ENCODE data around the gene ACKR4. TPM values are rescaled to one million over a fixed set of nuclear protein-coding genes. Genes with fewer than 3 reads are reported as not detected.

Gene ACKR4
- total and polyA plus RNA-seq, 2 of the 8 experiments (the other 6 are each of a cell fraction or from before 2014, with no cell fraction given): not detected

DNA sequence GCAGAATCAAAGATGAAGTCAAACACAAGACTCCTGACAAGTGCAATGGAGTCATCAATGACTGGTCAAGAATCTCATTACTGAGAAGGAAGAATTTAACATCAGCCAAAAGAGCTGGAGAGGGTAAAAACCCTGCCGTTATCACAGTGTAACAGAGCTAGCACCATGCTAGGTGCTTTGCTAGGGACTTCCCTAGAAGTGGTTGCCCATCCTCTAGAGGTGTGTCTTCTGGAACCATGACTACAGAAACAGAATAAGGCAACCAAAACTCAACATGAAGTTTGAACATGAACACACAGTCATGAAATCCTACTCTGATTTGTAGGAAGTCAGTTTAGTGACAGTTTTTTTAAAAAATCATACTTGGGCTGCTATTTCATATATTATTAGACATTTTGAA lies 53.1 kb downstream of the ACKR4 start:
- Histone ChIP-seq H4K8ac (ENCODE audit: extremely low read depth, insufficient read depth, low read length) (no peak overlapping the region), H3K23me2 (ENCODE audit: low read depth, low read length) (no peaks in the 10 kb centered on the region; the same call in 1 of the 2 replicates), H3K4me3 (ENCODE audit: extremely low read depth in 1 of 4, insufficient read depth in 2 of 4, low read depth in 3 of 4, low read length in 4 of 4) (no peak overlapping the region), H3K9me3 (ENCODE audit: insufficient read depth in 2 of 2, low read depth in 1 of 2, low read length in 1 of 2) (no peaks in the 10 kb centered on the region), H3K56ac (replicated peaks; ENCODE audit: insufficient read length, low read depth, low read length) (no peak overlapping the region), H3K14ac (ENCODE audit: insufficient read length) (no peak overlapping the region), H3K27me3 (replicated peaks in 1 of 4; ENCODE audit: control insufficient read depth in 3 of 4, extremely low read depth in 1 of 4, insufficient read depth in 3 of 4, low read length in 3 of 4) (no peaks in the 10 kb centered on the region), H3K23ac (ENCODE audit: insufficient read length) (no peak overlapping the region), H3K4ac (replicated peaks; ENCODE audit: insufficient read length, low read depth, low read length) (no peak overlapping the region), H3K4me2 (ENCODE audit: insufficient read depth in 1 of 2, low read depth in 2 of 2, low read length in 2 of 2) (no peak overlapping the region), H3K18ac (ENCODE audit: extremely low read depth, low read length) (no peak overlapping the region), H2BK20ac (ENCODE audit: low read length) (no peak overlapping the region), H3K79me2 (ENCODE audit: control insufficient read depth in 1 of 2, insufficient read depth in 2 of 2, low read length in 2 of 2) (no peaks in the 10 kb centered on the region), H2BK5ac (ENCODE audit: low read depth, low read length) (no peak overlapping the region), H2BK120ac (replicated peaks; ENCODE audit: low read depth, low read length) (no peak overlapping the region), H2BK12ac (ENCODE audit: low read depth, low read length) (no peak overlapping the region), H3K79me1 (ENCODE audit: low read depth, low read length) (no peaks in the 10 kb centered on the region), H4K91ac (replicated peaks; ENCODE audit: insufficient read length, low read length) (no peak overlapping the region), H3K36me3 (ENCODE audit: control insufficient read depth in 2 of 4, insufficient read depth in 4 of 4, low read length in 3 of 4) (no peaks in the 10 kb centered on the region), H4K20me1 (replicated peaks in 1 of 2; ENCODE audit: control insufficient read depth in 1 of 2, insufficient read depth in 2 of 2, low read length in 2 of 2) (no peaks in the 10 kb centered on the region), H3K4me1 (replicated peaks in 1 of 4; ENCODE audit: control insufficient read depth in 3 of 4, insufficient read depth in 4 of 4, low read length in 3 of 4) (no peaks in the 10 kb centered on the region), H4K5ac (ENCODE audit: insufficient read length, low read depth, low read length) (no peak overlapping the region), H2BK15ac (ENCODE audit: low read length) (no peak overlapping the region), H3K27ac (ENCODE audit: low read depth, low read length) (no peak overlapping the region), H2AK5ac (ENCODE audit: low read depth, low read length) (no peak overlapping the region), H3K9ac (replicated peaks in 1 of 4; ENCODE audit: extremely low read depth in 1 of 4, low read depth in 3 of 4, low read length in 3 of 4) (no peak overlapping the region), H2AFZ (ENCODE audit: low read length) (no peak overlapping the region)
- whole genome bisulfite sequencing, 2 experiments (ENCODE audit: extremely low coverage in 1 of 2, insufficient coverage in 1 of 2, insufficient read length in 1 of 2, insufficient replicate concordance in 2 of 2, low coverage in 1 of 2, low lambda C conversion rate in 2 of 2, missing lambda C conversion rate in 1 of 2): 89% methylated on average over 1 of the region's 1 CpG; no CpG with 5 or more reads in 1 of the 2 experiments
- DNase-seq (ENCODE audit: low read depth in 1 of 2, low spot score in 2 of 2) (no peak), FAIRE-seq (no peak)
- ChIA-PET CTCF (ENCODE audit: partially characterized antibody) (interaction anchor here (1.9 kb wide), 1 partner anchor 114 kb away, joined by 8 read pairs; no protein-coding TSS in a partner anchor), POLR2A (ENCODE audit: partially characterized antibody) (no interaction called here)
- TF ChIP-seq ZNF274 (IDR thresholded peaks at IDR 0.05; ENCODE audit: borderline replicate concordance, extremely low read depth, low read length): no peak

Other genes with a start within 250 kb of the ACKR4 start
- 27.9 and 28.8 TPM in 2 replicates for gene DNAJC13, start 179.8 kb upstream of the ACKR4 start, total RNA-seq (2021; fragmentation: NEBNext Ultra II Directional; extraction: Animal tissue kit (Norgen Biotek cat#: 25700))
- gene DNAJC13, start 179.8 kb upstream of the ACKR4 start, polyA plus RNA-seq (2011; rRNA removed): 5.2 and 7.9 TPM in 2 replicates
- 10.6 and 11.0 TPM in 2 replicates for gene ACAD11, start 62.5 kb downstream of the ACKR4 start, total RNA-seq (2021; fragmentation: NEBNext Ultra II Directional; extraction: Animal tissue kit (Norgen Biotek cat#: 25700))
- gene ACAD11, start 62.5 kb downstream of the ACKR4 start, polyA plus RNA-seq (2011; rRNA removed): 3.8 and 5.5 TPM in 2 replicates
- gene UBA5, start 63.1 kb downstream of the ACKR4 start, total RNA-seq (2021; fragmentation: NEBNext Ultra II Directional; extraction: Animal tissue kit (Norgen Biotek cat#: 25700)): 28.0 and 28.7 TPM in 2 replicates
- gene UBA5, start 63.1 kb downstream of the ACKR4 start, polyA plus RNA-seq (2011; rRNA removed): 11.0 and 15.5 TPM in 2 replicates
- gene NPHP3, start 125.1 kb downstream of the ACKR4 start, total RNA-seq (2021; fragmentation: NEBNext Ultra II Directional; extraction: Animal tissue kit (Norgen Biotek cat#: 25700)): 10.0 and 14.8 TPM in 2 replicates
- gene NPHP3, start 125.1 kb downstream of the ACKR4 start, polyA plus RNA-seq (2011; rRNA removed): 5.7 and 6.8 TPM in 2 replicates